ENCODE results near the gene ANXA4. TPM values are rescaled to one million over a fixed set of nuclear protein-coding genes. Genes with fewer than 3 reads are reported as not detected.

ANXA4 gene
- total RNA-seq, 1 donor from 2014 or later, result 4.7 TPM

DNA sequence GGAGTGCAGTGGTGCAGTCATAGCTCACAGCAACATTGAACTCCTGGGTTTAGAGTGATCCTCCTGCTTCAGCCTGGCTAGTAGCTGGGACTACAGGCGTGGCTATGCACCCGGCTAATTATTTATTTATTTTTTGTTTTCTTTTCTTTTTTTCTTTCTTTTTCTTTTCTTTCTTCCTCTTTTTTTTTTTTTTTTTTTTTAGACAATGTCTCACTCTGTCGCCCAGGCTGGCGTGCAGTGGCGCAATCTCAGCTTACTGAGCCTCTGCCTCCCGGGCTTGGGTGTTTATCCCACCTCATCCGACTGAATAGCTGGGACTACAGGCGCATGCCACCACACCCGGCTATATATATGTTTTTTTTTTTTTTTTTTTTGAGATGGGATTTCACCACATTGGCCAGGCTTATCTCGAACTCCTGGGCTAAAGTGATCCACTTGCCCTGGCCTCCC, 1.4 kb upstream of the ANXA4 start:
- no peaks in the 10 kb centered on the region for H3K36me3 ChIP-seq
- Mint-ChIP-seq H3K4me3 (no peak overlapping the region), H3K9me3 (no peaks in the 10 kb centered on the region), H3K27me3 (ENCODE audit: insufficient read depth, low read depth) (peaks cover 15% of the 10 kb centered on the region), H3K36me3 (no peaks in the 10 kb centered on the region), H3K4me1 (peaks cover 8% of the 10 kb centered on the region), H3K27ac (no peak overlapping the region)
- no peak overlapping the region for H2AFZ ChIP-seq (replicated peaks)
- H3K27me3 ChIP-seq, result peaks cover 26% of the 10 kb centered on the region
- H3K4me2 ChIP-seq, result no peak overlapping the region
- H3K27ac ChIP-seq, result no peak overlapping the region
- no peak overlapping the region for H3K4me3 ChIP-seq
- no peak for DNase-seq (ENCODE audit: low spot score)
- H3K9me3 ChIP-seq (ENCODE audit: low read depth), result no peaks in the 10 kb centered on the region
- no peaks in the 10 kb centered on the region for H3K79me2 ChIP-seq (ENCODE audit: low read depth)
- peaks cover 10% of the 10 kb centered on the region for H3K4me1 ChIP-seq
- peaks cover 6% of the 10 kb centered on the region for H3F3A ChIP-seq (ENCODE audit: low read depth)
- TF ChIP-seq EZH2 (IDR thresholded peaks at IDR 0.05) (no peak), CTCF (IDR thresholded peaks at IDR 0.05) (no peak)
- no peak overlapping the region for H3K9ac ChIP-seq
- H4K20me1 ChIP-seq (ENCODE audit: low read depth), result no peaks in the 10 kb centered on the region

- TF ChIP-seq EZH2phosphoT487 (IDR thresholded peaks at IDR 0.05) (no peak), EZH2 (IDR thresholded peaks at IDR 0.05) (peak; percentile 31), CTCF (IDR thresholded peaks at IDR 0.05) (no peak)
- no peaks in the 10 kb centered on the region for H3K9me3 Mint-ChIP-seq
- peaks cover 6% of the 10 kb centered on the region for H3F3A ChIP-seq (ENCODE audit: low read depth)
- no peak overlapping the region for H3K9ac ChIP-seq
- peaks cover 26% of the 10 kb centered on the region for H3K27me3 ChIP-seq
- DNase-seq (ENCODE audit: low spot score), result peak; percentile 55
- no peaks in the 10 kb centered on the region for H3K79me2 ChIP-seq (ENCODE audit: low read depth)
- H3K36me3 ChIP-seq, result no peaks in the 10 kb centered on the region
- H3K9me3 ChIP-seq (ENCODE audit: low read depth), result no peaks in the 10 kb centered on the region
- peak overlapping the region; percentile 89 for H3K4me2 ChIP-seq
- peaks cover 10% of the 10 kb centered on the region for H3K4me1 ChIP-seq
- peak overlapping the region; percentile 89 for H3K4me3 Mint-ChIP-seq
- H3K27ac ChIP-seq, result no peak overlapping the region
- H3K4me3 ChIP-seq, result peak overlapping the region; percentile 48
- no peaks in the 10 kb centered on the region for H3K36me3 Mint-ChIP-seq
- H3K27ac Mint-ChIP-seq, result peak overlapping the region; percentile 61
- no peaks in the 10 kb centered on the region for H4K20me1 ChIP-seq (ENCODE audit: low read depth)
- peaks cover 8% of the 10 kb centered on the region for H3K4me1 Mint-ChIP-seq
- H2AFZ ChIP-seq (replicated peaks), result peak overlapping the region; percentile 97
- H3K27me3 Mint-ChIP-seq (ENCODE audit: insufficient read depth, low read depth), result peaks cover 15% of the 10 kb centered on the region
Measured at GRCh38 chr2:69741229-69741574, 732 bp upstream of the ANXA4 start.

DNA sequence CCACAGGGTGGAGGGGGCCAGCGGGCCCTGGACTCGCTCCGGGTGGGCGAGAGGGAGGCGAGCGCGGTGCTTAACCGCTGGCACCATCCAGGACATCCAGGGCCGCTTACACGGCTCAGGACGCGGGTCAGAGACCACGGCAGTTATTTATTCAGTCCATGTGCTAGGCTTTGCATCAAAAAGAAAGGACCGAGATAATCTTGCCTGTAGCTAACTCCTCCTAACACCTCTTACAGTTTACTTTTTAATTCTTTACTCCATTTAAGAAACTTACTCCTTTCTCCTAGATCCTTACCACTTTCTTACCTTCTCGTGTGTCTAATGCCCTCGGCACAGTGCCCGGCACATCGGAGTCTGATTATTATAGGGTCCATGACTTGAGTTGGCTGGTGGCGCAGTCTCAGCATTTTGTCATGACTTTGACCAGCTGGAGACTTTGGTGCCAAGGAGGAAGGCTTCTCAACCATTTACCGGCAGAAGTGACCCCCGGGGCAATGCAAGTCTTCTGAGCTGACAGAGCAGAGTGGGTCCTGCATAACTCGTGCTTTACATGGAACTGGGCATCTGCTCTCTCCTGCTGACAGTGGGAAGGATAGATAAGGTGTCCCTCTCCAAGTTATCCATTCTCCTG, 503 bp downstream of the ANXA4 start:
- no peaks in the 10 kb centered on the region for H3K79me2 ChIP-seq (ENCODE audit: low read depth)

DNA sequence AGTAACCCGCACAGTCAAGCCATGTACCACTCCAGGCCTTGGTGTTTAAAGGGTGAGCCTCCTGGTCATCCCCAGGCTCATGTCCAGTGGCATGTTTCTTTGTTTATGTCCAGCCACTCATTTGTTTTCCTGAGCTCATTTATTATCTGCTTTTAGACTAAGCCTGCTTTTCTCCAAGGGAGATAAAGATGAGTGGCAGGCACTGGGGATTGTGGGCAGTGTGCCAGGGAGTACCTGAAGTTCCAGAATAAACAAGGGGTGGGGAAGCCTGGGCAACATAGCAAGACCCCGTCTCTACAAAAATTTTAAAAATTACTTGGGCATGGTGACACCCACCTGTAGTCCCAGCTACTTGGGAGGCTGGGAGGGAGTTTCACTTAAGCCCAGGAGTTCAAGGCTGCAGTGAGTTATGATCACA, 1.9 kb downstream of the ANXA4 start:
- no peak overlapping the region for H3K27ac Mint-ChIP-seq
- no peak overlapping the region for H3K4me2 ChIP-seq
- H3K4me1 Mint-ChIP-seq, result peaks cover 8% of the 10 kb centered on the region
- H2AFZ ChIP-seq (replicated peaks), result no peak overlapping the region
- no peak overlapping the region for H3K27ac ChIP-seq
- no peak overlapping the region for H3K4me3 ChIP-seq
- no peaks in the 10 kb centered on the region for H3K79me2 ChIP-seq (ENCODE audit: low read depth)
- H3F3A ChIP-seq (ENCODE audit: low read depth), result peaks cover 6% of the 10 kb centered on the region
- H4K20me1 ChIP-seq (ENCODE audit: low read depth), result no peaks in the 10 kb centered on the region
- H3K9ac ChIP-seq, result no peak overlapping the region
- TF ChIP-seq EZH2 (IDR thresholded peaks at IDR 0.05), result no peak
- no peak for TF ChIP-seq EZH2phosphoT487 (IDR thresholded peaks at IDR 0.05)
- no peak for TF ChIP-seq CTCF (IDR thresholded peaks at IDR 0.05)
- peaks cover 26% of the 10 kb centered on the region for H3K27me3 ChIP-seq
- H3K9me3 Mint-ChIP-seq, result no peaks in the 10 kb centered on the region
- DNase-seq (ENCODE audit: low spot score), result no peak
- no peaks in the 10 kb centered on the region for H3K9me3 ChIP-seq (ENCODE audit: low read depth)
- no peaks in the 10 kb centered on the region for H3K36me3 Mint-ChIP-seq
- peaks cover 10% of the 10 kb centered on the region for H3K4me1 ChIP-seq
- no peak overlapping the region for H3K4me3 Mint-ChIP-seq
- H3K36me3 ChIP-seq, result no peaks in the 10 kb centered on the region
- H3K27me3 Mint-ChIP-seq (ENCODE audit: insufficient read depth, low read depth), result peaks cover 15% of the 10 kb centered on the region

More for the DNA sequence above, 503 bp downstream of the ANXA4 start:
- peak overlapping the region; percentile 48 for H3K4me3 ChIP-seq
- Mint-ChIP-seq H3K27ac (no peak overlapping the region), H3K4me1 (peaks cover 8% of the 10 kb centered on the region), H3K36me3 (no peaks in the 10 kb centered on the region), H3K4me3 (peak overlapping the region; percentile 86), H3K9me3 (no peaks in the 10 kb centered on the region), H3K27me3 (ENCODE audit: insufficient read depth, low read depth) (peaks cover 15% of the 10 kb centered on the region)
- no peaks in the 10 kb centered on the region for H3K36me3 ChIP-seq
- peaks cover 6% of the 10 kb centered on the region for H3F3A ChIP-seq (ENCODE audit: low read depth)
- H3K4me2 ChIP-seq, result peak overlapping the region; percentile 89
- peak overlapping the region; percentile 97 for H2AFZ ChIP-seq (replicated peaks)
- no peak overlapping the region for H3K9ac ChIP-seq
- no peak overlapping the region for H3K27ac ChIP-seq
- no peaks in the 10 kb centered on the region for H3K9me3 ChIP-seq (ENCODE audit: low read depth)
- no peak for DNase-seq (ENCODE audit: low spot score)
- H3K27me3 ChIP-seq, result peaks cover 26% of the 10 kb centered on the region
- no peaks in the 10 kb centered on the region for H4K20me1 ChIP-seq (ENCODE audit: low read depth)
- peaks cover 10% of the 10 kb centered on the region for H3K4me1 ChIP-seq
- TF ChIP-seq EZH2phosphoT487 (IDR thresholded peaks at IDR 0.05), result peak; percentile 10
- TF ChIP-seq EZH2 (IDR thresholded peaks at IDR 0.05), result no peak
